IMR-90 (cell line): Measurements from ENCODE around the gene CD163.

Experiments
- BHLHE40 ChIP-seq: fragments of 150-350 bp; IDR thresholded peaks from 2 replicates; pipeline ENCODE4 v1.6.1; 2016; ENCODE audit warnings: mild to moderate bottlenecking, low read depth, low read length
- CEBPB ChIP-seq: IDR thresholded peaks from 2 replicates; pipeline ENCODE4 v1.6.1; 2012; ENCODE audit warnings: low read depth, low read length, improper control_type of control experiment
- POLR2A ChIP-seq: IDR thresholded peaks from 2 replicates; pipeline ENCODE4 v1.6.1; 2012; ENCODE audit warnings: mild to moderate bottlenecking, low read depth, low read length
- TF ChIP-seq, protein P1 (sequence below): conservative IDR thresholded peaks from 2 replicates; pipeline ENCODE4 v1.5.1; 2012; ENCODE audit warnings: mild to moderate bottlenecking, low read depth, low read length, improper control_type of control experiment

DNA sequence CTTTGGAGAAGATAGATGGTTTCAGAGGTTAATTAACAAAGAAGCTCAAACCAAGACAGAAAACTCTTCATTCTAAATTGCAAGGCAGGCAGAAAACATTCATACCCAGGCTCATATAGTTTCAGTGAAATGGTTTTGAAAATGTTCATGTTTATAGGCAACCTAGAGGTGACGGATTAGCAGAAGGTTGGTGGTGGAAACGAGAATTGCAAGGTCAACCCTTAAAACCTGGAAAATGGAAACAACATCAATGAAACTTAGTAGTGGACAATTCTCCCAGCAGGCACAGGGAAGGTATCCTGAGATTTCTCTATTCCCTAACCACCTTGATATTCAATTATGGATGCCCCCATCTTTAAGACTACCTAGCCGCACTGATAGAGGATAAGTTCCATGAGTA lies 965 bp downstream of the CD163 start:
- TF ChIP-seq BHLHE40 (no peak), CEBPB (no peak), POLR2A (no peak)
- TF ChIP-seq, protein P1, sequence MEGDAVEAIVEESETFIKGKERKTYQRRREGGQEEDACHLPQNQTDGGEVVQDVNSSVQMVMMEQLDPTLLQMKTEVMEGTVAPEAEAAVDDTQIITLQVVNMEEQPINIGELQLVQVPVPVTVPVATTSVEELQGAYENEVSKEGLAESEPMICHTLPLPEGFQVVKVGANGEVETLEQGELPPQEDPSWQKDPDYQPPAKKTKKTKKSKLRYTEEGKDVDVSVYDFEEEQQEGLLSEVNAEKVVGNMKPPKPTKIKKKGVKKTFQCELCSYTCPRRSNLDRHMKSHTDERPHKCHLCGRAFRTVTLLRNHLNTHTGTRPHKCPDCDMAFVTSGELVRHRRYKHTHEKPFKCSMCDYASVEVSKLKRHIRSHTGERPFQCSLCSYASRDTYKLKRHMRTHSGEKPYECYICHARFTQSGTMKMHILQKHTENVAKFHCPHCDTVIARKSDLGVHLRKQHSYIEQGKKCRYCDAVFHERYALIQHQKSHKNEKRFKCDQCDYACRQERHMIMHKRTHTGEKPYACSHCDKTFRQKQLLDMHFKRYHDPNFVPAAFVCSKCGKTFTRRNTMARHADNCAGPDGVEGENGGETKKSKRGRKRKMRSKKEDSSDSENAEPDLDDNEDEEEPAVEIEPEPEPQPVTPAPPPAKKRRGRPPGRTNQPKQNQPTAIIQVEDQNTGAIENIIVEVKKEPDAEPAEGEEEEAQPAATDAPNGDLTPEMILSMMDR = no peak
